ENCODE measurements around the gene CSNK2A1.
"Not testable (repeated sequence)": the region's sequence is repeated elsewhere in the genome, so short reads cannot be mapped to it uniquely, and the experiment has no call there.

Gene CSNK2A1

GRCh38 chr20:480044-480443 lies 63.5 kb downstream of the CSNK2A1 start:
- DNase-seq = no peak

- no peak for DNase-seq
These were observed 64.1 kb downstream of the CSNK2A1 start for GRCh38 chr20:479487-479886.

GRCh38 chr20:478949-479429 lies 64.6 kb downstream of the CSNK2A1 start:
- DNase-seq = peak; percentile 48

- DNase-seq = no peak
These were observed 65.3 kb downstream of the CSNK2A1 start for GRCh38 chr20:478010-478948.

- DNase-seq = not testable (repeated sequence)
These were observed 66.9 kb downstream of the CSNK2A1 start for GRCh38 chr20:476561-477249.

GRCh38 chr20:475463-476357 lies 67.9 kb downstream of the CSNK2A1 start:
- DNase-seq = no peak

GRCh38 chr20:474581-474980 lies 69.0 kb downstream of the CSNK2A1 start:
- DNase-seq = no peak

GRCh38 chr20:472889-473292 lies 70.7 kb downstream of the CSNK2A1 start:
- DNase-seq = no peak

GRCh38 chr20:472137-472846 lies 71.3 kb downstream of the CSNK2A1 start:
- DNase-seq = no peak

GRCh38 chr20:469746-470490 lies 73.7 kb downstream of the CSNK2A1 start:
- DNase-seq = no peak

GRCh38 chr20:467755-468154 lies 75.8 kb downstream of the CSNK2A1 start:
- no peak for DNase-seq

- DNase-seq = peak; percentile 86
These were observed 81.2 kb downstream of the CSNK2A1 start, which contains the start of gene TBC1D20 for GRCh38 chr20:462199-462991. TSS of gene TBC1D20 (minus strand) at chr20:462533. CDS start at chr20:462405, 128 bp downstream.

GRCh38 chr20:461254-462198 lies 82.1 kb downstream of the CSNK2A1 start:
- DNase-seq = no peak

- DNase-seq = no peak
These were observed 82.9 kb downstream of the CSNK2A1 start for GRCh38 chr20:460707-461106.

- no peak for DNase-seq
These were observed 83.4 kb downstream of the CSNK2A1 start for GRCh38 chr20:460180-460579.

- DNase-seq = no peak
These were observed 84.8 kb downstream of the CSNK2A1 start for GRCh38 chr20:458776-459175.

- DNase-seq = no peak
These were observed 88.6 kb downstream of the CSNK2A1 start for GRCh38 chr20:454951-455350.

GRCh38 chr20:452021-452420 lies 91.6 kb downstream of the CSNK2A1 start:
- DNase-seq = not testable (repeated sequence)

Data from NCI-H774 (cell line).